Activated CD8-positive, alpha-beta T cell treated with anti-CD3 and anti-CD28 coated beads for 36 hours (primary cell): ENCODE measurements around the gene FAM156A. TPM values are rescaled to one million over a fixed set of nuclear protein-coding genes. Genes with fewer than 3 reads are reported as not detected.
"Not testable (repeated sequence)": the region's sequence is repeated elsewhere in the genome, so short reads cannot be mapped to it uniquely, and the experiment has no call there.

ENCODE experiments used
- ATAC-seq: fragments of 200-7000 bp; cut with Tn5 transposase; one replicate; pipeline ENCODE4 v1.10.0; 2021; ENCODE audit warnings: mild to moderate bottlenecking, moderate library complexity
- CTCF ChIA-PET: fragments of 350-600 bp; sonication (Branson Sonifier 250); formaldehyde crosslinking; loops from one replicate; lab custom pipeline; 2021; ENCODE audit warnings: antibody characterized with exemption; lab: Charles Lee
- POLR2A ChIA-PET: fragments of 350-600 bp; sonication (Branson Sonifier 250); formaldehyde crosslinking; loops from one replicate; lab custom pipeline; 2021; ENCODE audit warnings: antibody characterized with exemption; lab: Charles Lee
- DNase-seq: peaks from one replicate; pipeline ENCODE4 v3.0.0-alpha.2; 2020
- H3K27ac Mint-ChIP-seq: one replicate; pipeline ENCODE4 v1.8.0; 2021; ENCODE audit warnings: mild to moderate bottlenecking, mixed read lengths
- H3K27me3 Mint-ChIP-seq: one replicate; pipeline ENCODE4 v1.8.0; 2021; ENCODE audit warnings: mixed read lengths
- H3K36me3 Mint-ChIP-seq: one replicate; pipeline ENCODE4 v1.8.0; 2021; ENCODE audit warnings: low read depth, mixed read lengths
- H3K4me1 Mint-ChIP-seq: one replicate; pipeline ENCODE4 v1.8.0; 2021; ENCODE audit warnings: low read depth, mixed read lengths
- H3K4me3 Mint-ChIP-seq: one replicate; pipeline ENCODE4 v1.8.0; 2021; ENCODE audit warnings: mild to moderate bottlenecking, moderate library complexity, mixed read lengths
- H3K9me3 Mint-ChIP-seq: one replicate; pipeline ENCODE4 v1.8.0; 2021; ENCODE audit warnings: mixed read lengths
- CTCF ChIP-seq: fragments of 200-600 bp; IDR thresholded peaks from one replicate; pipeline ENCODE4 v1.8.0; 2022; ENCODE audit warnings: antibody characterized with exemption, mild to moderate bottlenecking
- intact Hi-C: fragments of 100-400 bp; cut with micrococcal nuclease; formaldehyde crosslinking; loops from one replicate; pipeline ENCODE4 v1.10.0; 2022
- total RNA-seq, 2 experiments: library from RNA; stranded (reverse); gene quantifications; one replicate each; pipeline ENCODE4 v1.2.3, GENCODE V29; 2021

FAM156A gene
- total RNA-seq, 2 experiments from 2014 or later: 20.6 to 21.0 TPM

- ChIA-PET CTCF (no interaction called here), POLR2A (no interaction called here)
- intact Hi-C loops: no loop called here
- Mint-ChIP-seq H3K27me3 (peaks cover under 1% of the 10 kb centered on the region), H3K36me3 (no peaks in the 10 kb centered on the region), H3K9me3 (no peaks in the 10 kb centered on the region), H3K4me1 (no peaks in the 10 kb centered on the region), H3K27ac (peak overlapping the region; percentile 100), H3K4me3 (peak overlapping the region; percentile 90)
- no peak for TF ChIP-seq CTCF
- peak; percentile 6 for ATAC-seq
- DNase-seq: no peak
Measured at GRCh38 chrX:52933976-52934703, 24.2 kb downstream of the FAM156A start.

- Mint-ChIP-seq H3K9me3 (no peaks in the 10 kb centered on the region), H3K4me1 (no peaks in the 10 kb centered on the region), H3K27me3 (peaks cover 1% of the 10 kb centered on the region), H3K4me3 (no peak overlapping the region), H3K27ac (no peak overlapping the region), H3K36me3 (no peaks in the 10 kb centered on the region)
- no peak for ATAC-seq
- no peak for TF ChIP-seq CTCF
- CTCF ChIA-PET: no interaction called here
- DNase-seq: no peak
- POLR2A ChIA-PET: no interaction called here
- intact Hi-C loops: no loop called here
Measured at GRCh38 chrX:52933213-52933612, 25.1 kb downstream of the FAM156A start.

- H3K4me3 Mint-ChIP-seq, H3K4me1 Mint-ChIP-seq, H3K27me3 Mint-ChIP-seq, H3K36me3 Mint-ChIP-seq, CTCF ChIA-PET, ATAC-seq, intact Hi-C loops, POLR2A ChIA-PET, H3K9me3 Mint-ChIP-seq, H3K27ac Mint-ChIP-seq, DNase-seq: not testable (repeated sequence)
Measured at GRCh38 chrX:52930214-52930613, 28.1 kb downstream of the FAM156A start.

- ChIA-PET CTCF (no interaction called here), POLR2A (no interaction called here)
- Mint-ChIP-seq H3K9me3 (no peaks in the 10 kb centered on the region), H3K36me3 (no peaks in the 10 kb centered on the region), H3K27ac (no peak overlapping the region), H3K4me3 (no peak overlapping the region), H3K4me1 (peaks cover 19% of the 10 kb centered on the region), H3K27me3 (peaks cover 8% of the 10 kb centered on the region)
- no peak for ATAC-seq
- no peak for DNase-seq
- no peak for TF ChIP-seq CTCF
- intact Hi-C loops: no loop called here
Measured at GRCh38 chrX:52923781-52924241, 34.5 kb downstream of the FAM156A start.

- POLR2A ChIA-PET, ATAC-seq, H3K27ac Mint-ChIP-seq, H3K4me3 Mint-ChIP-seq, H3K9me3 Mint-ChIP-seq, CTCF ChIA-PET, H3K27me3 Mint-ChIP-seq, H3K4me1 Mint-ChIP-seq, DNase-seq, intact Hi-C loops, H3K36me3 Mint-ChIP-seq: not testable (repeated sequence)
Measured at GRCh38 chrX:52914704-52915103, 43.6 kb downstream of the FAM156A start.

- H3K4me3 Mint-ChIP-seq, H3K36me3 Mint-ChIP-seq, CTCF ChIA-PET, intact Hi-C loops, H3K4me1 Mint-ChIP-seq, H3K27me3 Mint-ChIP-seq, H3K27ac Mint-ChIP-seq, DNase-seq, POLR2A ChIA-PET, H3K9me3 Mint-ChIP-seq, ATAC-seq: not testable (repeated sequence)
Measured at GRCh38 chrX:52913681-52914080, 44.6 kb downstream of the FAM156A start.

- ATAC-seq, H3K4me3 Mint-ChIP-seq, H3K4me1 Mint-ChIP-seq, H3K9me3 Mint-ChIP-seq, H3K27me3 Mint-ChIP-seq, CTCF ChIA-PET, intact Hi-C loops, DNase-seq, H3K36me3 Mint-ChIP-seq, H3K27ac Mint-ChIP-seq, POLR2A ChIA-PET: not testable (repeated sequence)
Measured at GRCh38 chrX:52909313-52909969, 48.9 kb downstream of the FAM156A start.

- H3K36me3 Mint-ChIP-seq, H3K4me3 Mint-ChIP-seq, H3K4me1 Mint-ChIP-seq, DNase-seq, ATAC-seq, H3K9me3 Mint-ChIP-seq, intact Hi-C loops, H3K27me3 Mint-ChIP-seq, POLR2A ChIA-PET, H3K27ac Mint-ChIP-seq, CTCF ChIA-PET: not testable (repeated sequence)
Measured at GRCh38 chrX:52907900-52908299, 50.4 kb downstream of the FAM156A start.

- H3K27me3 Mint-ChIP-seq, POLR2A ChIA-PET, DNase-seq, ATAC-seq, H3K36me3 Mint-ChIP-seq, CTCF ChIA-PET, H3K4me1 Mint-ChIP-seq, H3K27ac Mint-ChIP-seq, intact Hi-C loops, H3K4me3 Mint-ChIP-seq, H3K9me3 Mint-ChIP-seq: not testable (repeated sequence)
Measured at GRCh38 chrX:52907137-52907536, 51.2 kb downstream of the FAM156A start.
